HepG2 (cell line): ENCODE data around the gene KRTAP5-4. TPM values are rescaled to one million over a fixed set of nuclear protein-coding genes. Genes with fewer than 3 reads are reported as not detected.

Experiments
- ATAC-seq: fragments of 200-7000 bp; cut with Tn5 transposase; 3 replicates; pipeline ENCODE4 v1.9.1; 2020; ENCODE audit warnings: mild to moderate bottlenecking, moderate library complexity
- BruUV-seq: library from RNA; stranded (reverse); fragments of 400-500 nt; replicated peaks from 2 replicates; lab custom pipeline; 2021; lab: Mats Ljungman, UMichigan
- CTCF ChIA-PET: fragments of 300-600 bp; formaldehyde crosslinking; extraction: SDS; loops from one replicate; lab custom pipeline; 2021; ENCODE audit warnings: low total read pairs, inconsistent platforms, low intra/inter-chr PET ratio; lab: Yijun Ruan, JAX
- POLR2A ChIA-PET: fragments of 350-600 bp; sonication (Branson Sonifier 250); formaldehyde crosslinking; loops from one replicate; lab custom pipeline; 2020; ENCODE audit warnings: antibody characterized with exemption, inconsistent platforms; lab: Yijun Ruan, JAX
- DNase-seq: peaks from one replicate; pipeline ENCODE4 v3.0.0-alpha.2; 2015; ENCODE audit warnings: low spot score
- FAIRE-seq: peaks from 3 replicates; lab custom pipeline; 2011; peaks lifted over from hg19 to GRCh38; lab: Jason Lieb, UNC
- H2AFZ ChIP-seq: one replicate; pipeline ENCODE4 v1.6.1; 2011; ENCODE audit warnings: low read length, inconsistent platforms
- H3K27ac ChIP-seq: fragments of 300-600 bp; 3 replicates; pipeline ENCODE4 v1.8.0; 2011; ENCODE audit warnings: mixed run types, mild to moderate bottlenecking, mixed read lengths, low read length, inconsistent platforms; ENCODE audit not compliant: insufficient read depth; ENCODE audit errors: extremely low read length
- H3K27me3 ChIP-seq, 2 experiments: fragments of 200-600 bp in 1 of 2; 2 replicates in 1 of 2; 3 replicates in 1 of 2; pipeline versions ENCODE4 v1.6.0 to v1.8.0; 2011; ENCODE audit warnings: low read length in 2 of 2, mild to moderate bottlenecking in 2 of 2, moderate library complexity in 2 of 2, inconsistent platforms in 1 of 2; ENCODE audit not compliant: insufficient read depth in 2 of 2, control insufficient read depth in 1 of 2
- H3K36me3 ChIP-seq, 2 experiments: fragments of 200-600 bp in 1 of 2; replicated peaks in 1 of 2; 2 replicates in 1 of 2; 3 replicates in 1 of 2; pipeline versions ENCODE4 v1.5.1 to v1.8.0; 2011; ENCODE audit warnings: low read length in 2 of 2, inconsistent platforms in 1 of 2; ENCODE audit not compliant: insufficient read depth in 2 of 2, control insufficient read depth in 1 of 2
- H3K4me1 ChIP-seq: 2 replicates; pipeline ENCODE4 v1.5.1; 2012; ENCODE audit warnings: low read length, inconsistent platforms; ENCODE audit not compliant: insufficient read depth
- H3K4me2 ChIP-seq: 2 replicates; pipeline ENCODE4 v1.6.0; 2011; ENCODE audit warnings: low read depth, low read length, inconsistent platforms
- H3K4me3 ChIP-seq, 3 experiments: fragments of 200-600 bp in 1 of 3; sonication (generic), shearing (Covaris generic) in 1 of 3; replicated peaks in 1 of 3; 2 replicates each; pipeline ENCODE4 v1.5.1; 2011 to 2016; ENCODE audit warnings: low read length in 3 of 3, inconsistent platforms in 2 of 3, low read depth in 2 of 3, mild to moderate bottlenecking in 2 of 3, control low read depth in 1 of 3, mixed read lengths in 1 of 3; ENCODE audit not compliant: insufficient read depth in 1 of 3
- H3K79me2 ChIP-seq: one replicate; pipeline ENCODE4 v1.6.1; 2011; ENCODE audit warnings: low read length, inconsistent platforms; ENCODE audit not compliant: insufficient read depth
- H3K9ac ChIP-seq: 2 replicates; pipeline ENCODE4 v1.6.0; 2011; ENCODE audit warnings: mild to moderate bottlenecking, low read depth, low read length, inconsistent platforms; ENCODE audit not compliant: insufficient read depth
- H3K9me3 ChIP-seq: 2 replicates; pipeline ENCODE4 v1.5.1; 2012; ENCODE audit warnings: mild to moderate bottlenecking, low read length
- H4K20me1 ChIP-seq: 2 replicates; pipeline ENCODE4 v1.6.0; 2011; ENCODE audit warnings: inconsistent platforms, mild to moderate bottlenecking, low read length, moderate library complexity; ENCODE audit not compliant: insufficient read depth
- ATF1 ChIP-seq: IDR thresholded peaks from 2 replicates; pipeline ENCODE4 v1.6.1; 2016; ENCODE audit warnings: mild to moderate bottlenecking, control low read depth
- EED ChIP-seq: sonication (generic); formaldehyde crosslinking; IDR thresholded peaks from 2 replicates; pipeline ENCODE4 v1.5.0; 2020; ENCODE audit warnings: mild to moderate bottlenecking, missing genetic modification reagents
- MZF1 ChIP-seq: sonication (generic); formaldehyde crosslinking; IDR thresholded peaks from 2 replicates; pipeline ENCODE4 v1.8.1; 2023; ENCODE audit warnings: mild to moderate bottlenecking, missing genetic modification reagents, borderline replicate concordance
- ZSCAN31 ChIP-seq: sonication (generic); formaldehyde crosslinking; IDR thresholded peaks from 2 replicates; pipeline ENCODE4 v1.5.0; 2020; ENCODE audit warnings: low read depth, mild to moderate bottlenecking, missing genetic modification reagents
- WGBS: methylation state at CpG from one replicate; pipeline ENCODE4 v1.1.6; 2017; ENCODE audit warnings: low lambda C conversion rate; 5-methylcytosine and 5-hydroxymethylcytosine counted together
- in situ Hi-C: cut with HindIII; loops from 2 replicates; pipeline ENCODE4 v1.10.0; 2017; ENCODE audit warnings: low pct_unique_long_range_greater_than_20kb; ENCODE audit not compliant: extremely low pct_ligation_motif_present
- intact Hi-C: fragments of 100-400 bp; cut with micrococcal nuclease; formaldehyde crosslinking; loops from one replicate; pipeline ENCODE4 v1.10.0; 2022; ENCODE audit not compliant: unreplicated experiment
- polyA plus RNA-seq, 8 experiments: library from polyadenylated mRNA; depleted of rRNA in 3 of 8; stranded (reverse) in 7 of 8; unstranded in 1 of 8; fragments of >200 nt; fragmentation: Illumina TruSeq in 4 of 8; extraction: Trizol in 4 of 8; gene quantifications; 2 replicates each; pipeline versions ENCODE4 v1.2.1 to v1.2.3, GENCODE V29; 2011 to 2016; ENCODE audit warnings: low read depth in 4 of 8, missing spikeins in 1 of 8, mixed read lengths in 1 of 8; ENCODE audit not compliant: insufficient read depth in 1 of 8
- total RNA-seq, 5 experiments: library from RNA; depleted of rRNA; stranded (reverse); fragments of >200 nt; fragmentation: Illumina TruSeq; extraction: Trizol; gene quantifications; 2 replicates each; pipeline ENCODE4 v1.2.3, GENCODE V29; 2016; ENCODE audit warnings: low read depth in 1 of 5
- TF ChIP-seq, protein P1 (sequence below): sonication (generic); formaldehyde crosslinking; IDR thresholded peaks from 2 replicates; pipeline ENCODE4 v1.5.0; 2020; ENCODE audit warnings: mild to moderate bottlenecking, missing genetic modification reagents
- TF ChIP-seq, protein P2 (sequence below), 2 experiments: sonication (generic) in 1 of 2; formaldehyde crosslinking in 1 of 2; IDR thresholded peaks; 2 replicates each; pipeline versions ENCODE4 v1.6.1 to v1.9.0; 2014 to 2022; ENCODE audit warnings: antibody characterized with exemption in 1 of 2, borderline replicate concordance in 1 of 2, inconsistent platforms in 1 of 2, low read depth in 1 of 2, missing genetic modification reagents in 1 of 2
- TF ChIP-seq, protein P3 (sequence below): sonication (generic); formaldehyde crosslinking; IDR thresholded peaks from 2 replicates; pipeline ENCODE4 v1.4.0; 2020; ENCODE audit warnings: missing genetic modification reagents

KRTAP5-4 gene
- total and polyA plus RNA-seq, 2 of the 13 experiments (the other 11 are each of a cell fraction or from before 2014, with no cell fraction given), result not detected

DNA sequence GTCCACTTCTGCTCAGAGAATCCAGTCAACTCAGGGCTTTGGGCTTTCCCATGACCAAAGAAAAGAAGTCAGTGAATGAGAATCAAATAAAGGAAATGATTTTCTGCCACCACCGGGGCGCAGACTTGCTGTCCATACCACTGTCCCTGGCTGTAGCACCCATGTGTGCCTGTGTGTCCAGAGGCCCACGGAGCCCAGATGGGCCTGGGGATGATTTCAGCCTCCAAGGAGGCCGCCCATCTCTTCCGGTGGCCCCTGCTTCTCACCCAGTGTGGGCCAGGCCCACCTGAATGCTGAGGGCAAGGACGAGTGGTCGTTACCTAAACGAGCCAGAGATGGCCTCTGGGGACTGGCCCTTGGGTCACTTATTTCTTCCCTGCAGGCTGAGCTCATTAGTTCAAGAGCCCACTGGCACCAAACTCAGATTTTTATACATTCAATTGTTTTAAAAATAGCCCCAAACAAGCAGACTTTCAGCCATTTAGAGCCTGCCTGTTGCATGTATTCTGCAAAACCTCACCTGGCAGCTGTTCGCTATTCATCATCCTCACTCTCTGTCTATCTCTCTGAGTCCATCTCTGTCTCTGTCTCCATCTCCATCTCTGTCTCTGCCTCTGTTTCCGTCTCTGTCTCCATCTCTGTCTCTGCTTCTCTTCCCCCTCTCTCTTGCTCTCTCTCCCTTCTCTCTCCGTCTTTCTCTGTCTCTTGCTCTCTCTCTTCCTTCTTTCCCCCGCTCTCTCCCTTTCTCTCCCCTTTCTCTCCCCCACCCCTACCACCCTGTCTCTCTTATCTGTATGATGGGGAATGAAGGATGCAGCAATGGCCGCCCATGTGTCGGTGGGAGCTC is 31.8 kb upstream of the KRTAP5-4 start:
- H3K9ac ChIP-seq, result peak overlapping the region; percentile 50
- peaks cover 78% of the 10 kb centered on the region for H3K4me1 ChIP-seq
- H3K27me3 ChIP-seq, result no peaks in the 10 kb centered on the region; a peak in 1 of 5 replicates
- ATAC-seq, result peak; percentile 25
- WGBS, result 91% methylated on average over 9 of the region's 14 CpGs
- H3K27ac ChIP-seq, result peak overlapping the region; percentile 65
- FAIRE-seq, result no peak
- intact Hi-C loops, result loop anchor here (2.0 to 5.0 kb wide), 2 partner anchors 177 to 499 kb away; no protein-coding TSS in a partner anchor
- POLR2A ChIA-PET, result interaction anchor here (0.8 to 3.7 kb wide), 10 partner anchors 14 to 336 kb away, joined by 3 to 122 read pairs (median 6); no protein-coding TSS in a partner anchor
- no peak overlapping the region for H2AFZ ChIP-seq
- no peak overlapping the region for H3K4me3 ChIP-seq
- in situ Hi-C loops, result no loop called here
- H3K4me2 ChIP-seq, result no peak overlapping the region
- CTCF ChIA-PET, result interaction anchor here (1.7 to 4.9 kb wide), 5 partner anchors 38 to 497 kb away, joined by 5 to 37 read pairs (median 21); no protein-coding TSS in a partner anchor
- no peaks in the 10 kb centered on the region for H3K36me3 ChIP-seq
- no peaks in the 10 kb centered on the region for H3K79me2 ChIP-seq
- H4K20me1 ChIP-seq, result no peaks in the 10 kb centered on the region
- DNase-seq, result no peak
- BruUV-seq, result no TSS peak
- no peaks in the 10 kb centered on the region for H3K9me3 ChIP-seq
- TF ChIP-seq ATF1 (CRISPR knock-in tag), result no peak
- TF ChIP-seq, protein P1, sequence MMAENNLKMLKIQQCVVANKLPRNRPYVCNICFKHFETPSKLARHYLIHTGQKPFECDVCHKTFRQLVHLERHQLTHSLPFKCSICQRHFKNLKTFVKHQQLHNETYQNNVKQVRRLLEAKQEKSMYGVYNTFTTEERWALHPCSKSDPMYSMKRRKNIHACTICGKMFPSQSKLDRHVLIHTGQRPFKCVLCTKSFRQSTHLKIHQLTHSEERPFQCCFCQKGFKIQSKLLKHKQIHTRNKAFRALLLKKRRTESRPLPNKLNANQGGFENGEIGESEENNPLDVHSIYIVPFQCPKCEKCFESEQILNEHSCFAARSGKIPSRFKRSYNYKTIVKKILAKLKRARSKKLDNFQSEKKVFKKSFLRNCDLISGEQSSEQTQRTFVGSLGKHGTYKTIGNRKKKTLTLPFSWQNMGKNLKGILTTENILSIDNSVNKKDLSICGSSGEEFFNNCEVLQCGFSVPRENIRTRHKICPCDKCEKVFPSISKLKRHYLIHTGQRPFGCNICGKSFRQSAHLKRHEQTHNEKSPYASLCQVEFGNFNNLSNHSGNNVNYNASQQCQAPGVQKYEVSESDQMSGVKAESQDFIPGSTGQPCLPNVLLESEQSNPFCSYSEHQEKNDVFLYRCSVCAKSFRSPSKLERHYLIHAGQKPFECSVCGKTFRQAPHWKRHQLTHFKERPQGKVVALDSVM (CRISPR knock-in tag), result peak; percentile 40; the same call in 1 of the 2 replicates
- no peak for TF ChIP-seq MZF1 (CRISPR knock-in tag)
- TF ChIP-seq, protein P2, sequence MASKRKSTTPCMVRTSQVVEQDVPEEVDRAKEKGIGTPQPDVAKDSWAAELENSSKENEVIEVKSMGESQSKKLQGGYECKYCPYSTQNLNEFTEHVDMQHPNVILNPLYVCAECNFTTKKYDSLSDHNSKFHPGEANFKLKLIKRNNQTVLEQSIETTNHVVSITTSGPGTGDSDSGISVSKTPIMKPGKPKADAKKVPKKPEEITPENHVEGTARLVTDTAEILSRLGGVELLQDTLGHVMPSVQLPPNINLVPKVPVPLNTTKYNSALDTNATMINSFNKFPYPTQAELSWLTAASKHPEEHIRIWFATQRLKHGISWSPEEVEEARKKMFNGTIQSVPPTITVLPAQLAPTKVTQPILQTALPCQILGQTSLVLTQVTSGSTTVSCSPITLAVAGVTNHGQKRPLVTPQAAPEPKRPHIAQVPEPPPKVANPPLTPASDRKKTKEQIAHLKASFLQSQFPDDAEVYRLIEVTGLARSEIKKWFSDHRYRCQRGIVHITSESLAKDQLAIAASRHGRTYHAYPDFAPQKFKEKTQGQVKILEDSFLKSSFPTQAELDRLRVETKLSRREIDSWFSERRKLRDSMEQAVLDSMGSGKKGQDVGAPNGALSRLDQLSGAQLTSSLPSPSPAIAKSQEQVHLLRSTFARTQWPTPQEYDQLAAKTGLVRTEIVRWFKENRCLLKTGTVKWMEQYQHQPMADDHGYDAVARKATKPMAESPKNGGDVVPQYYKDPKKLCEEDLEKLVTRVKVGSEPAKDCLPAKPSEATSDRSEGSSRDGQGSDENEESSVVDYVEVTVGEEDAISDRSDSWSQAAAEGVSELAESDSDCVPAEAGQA (IDR thresholded peaks at IDR 0.05; ENCODE audit: low read depth), result no peak
- TF ChIP-seq, protein P2 (CRISPR knock-in tag; IDR thresholded peaks at IDR 0.05; ENCODE audit: borderline replicate concordance), result no peak
- TF ChIP-seq ZSCAN31 (CRISPR knock-in tag), result no peak
- TF ChIP-seq EED, result 0 out of 2 replicates have a peak, but pooled peaks have one; percentile 43
- TF ChIP-seq, protein P3, sequence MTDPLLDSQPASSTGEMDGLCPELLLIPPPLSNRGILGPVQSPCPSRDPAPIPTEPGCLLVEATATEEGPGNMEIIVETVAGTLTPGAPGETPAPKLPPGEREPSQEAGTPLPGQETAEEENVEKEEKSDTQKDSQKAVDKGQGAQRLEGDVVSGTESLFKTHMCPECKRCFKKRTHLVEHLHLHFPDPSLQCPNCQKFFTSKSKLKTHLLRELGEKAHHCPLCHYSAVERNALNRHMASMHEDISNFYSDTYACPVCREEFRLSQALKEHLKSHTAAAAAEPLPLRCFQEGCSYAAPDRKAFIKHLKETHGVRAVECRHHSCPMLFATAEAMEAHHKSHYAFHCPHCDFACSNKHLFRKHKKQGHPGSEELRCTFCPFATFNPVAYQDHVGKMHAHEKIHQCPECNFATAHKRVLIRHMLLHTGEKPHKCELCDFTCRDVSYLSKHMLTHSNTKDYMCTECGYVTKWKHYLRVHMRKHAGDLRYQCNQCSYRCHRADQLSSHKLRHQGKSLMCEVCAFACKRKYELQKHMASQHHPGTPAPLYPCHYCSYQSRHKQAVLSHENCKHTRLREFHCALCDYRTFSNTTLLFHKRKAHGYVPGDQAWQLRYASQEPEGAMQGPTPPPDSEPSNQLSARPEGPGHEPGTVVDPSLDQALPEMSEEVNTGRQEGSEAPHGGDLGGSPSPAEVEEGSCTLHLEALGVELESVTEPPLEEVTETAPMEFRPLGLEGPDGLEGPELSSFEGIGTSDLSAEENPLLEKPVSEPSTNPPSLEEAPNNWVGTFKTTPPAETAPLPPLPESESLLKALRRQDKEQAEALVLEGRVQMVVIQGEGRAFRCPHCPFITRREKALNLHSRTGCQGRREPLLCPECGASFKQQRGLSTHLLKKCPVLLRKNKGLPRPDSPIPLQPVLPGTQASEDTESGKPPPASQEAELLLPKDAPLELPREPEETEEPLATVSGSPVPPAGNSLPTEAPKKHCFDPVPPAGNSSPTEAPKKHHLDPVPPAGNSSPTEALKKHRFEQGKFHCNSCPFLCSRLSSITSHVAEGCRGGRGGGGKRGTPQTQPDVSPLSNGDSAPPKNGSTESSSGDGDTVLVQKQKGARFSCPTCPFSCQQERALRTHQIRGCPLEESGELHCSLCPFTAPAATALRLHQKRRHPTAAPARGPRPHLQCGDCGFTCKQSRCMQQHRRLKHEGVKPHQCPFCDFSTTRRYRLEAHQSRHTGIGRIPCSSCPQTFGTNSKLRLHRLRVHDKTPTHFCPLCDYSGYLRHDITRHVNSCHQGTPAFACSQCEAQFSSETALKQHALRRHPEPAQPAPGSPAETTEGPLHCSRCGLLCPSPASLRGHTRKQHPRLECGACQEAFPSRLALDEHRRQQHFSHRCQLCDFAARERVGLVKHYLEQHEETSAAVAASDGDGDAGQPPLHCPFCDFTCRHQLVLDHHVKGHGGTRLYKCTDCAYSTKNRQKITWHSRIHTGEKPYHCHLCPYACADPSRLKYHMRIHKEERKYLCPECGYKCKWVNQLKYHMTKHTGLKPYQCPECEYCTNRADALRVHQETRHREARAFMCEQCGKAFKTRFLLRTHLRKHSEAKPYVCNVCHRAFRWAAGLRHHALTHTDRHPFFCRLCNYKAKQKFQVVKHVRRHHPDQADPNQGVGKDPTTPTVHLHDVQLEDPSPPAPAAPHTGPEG (CRISPR knock-in tag), result 0 out of 2 replicates have a peak, but pooled peaks have one; percentile 47
